Measurements from ENCODE around the gene RASGRP4. TPM values are rescaled to one million over a fixed set of nuclear protein-coding genes. Genes with fewer than 3 reads are reported as not detected.

RASGRP4 gene
- total RNA-seq, 1 experiment from 2014 or later, result not detected

GRCh38 chr19:38464421-38465082, 38.5 kb upstream of the RASGRP4 start:
- ChIA-PET CTCF (no interaction called here), RAD21 (ENCODE audit: low non-redundant PET in 1 of 2, low total read pairs in 2 of 2, uncharacterized antibody in 2 of 2, unreplicated experiment in 2 of 2) (no interaction called here), POLR2A (no interaction called here)
- no peaks in the 10 kb centered on the region for H3K9me3 ChIP-seq (ENCODE audit: control insufficient read depth in 1 of 2, insufficient read depth in 1 of 2, low read depth in 1 of 2, low read length in 2 of 2)
- TF ChIP-seq FOSL1 (IDR thresholded peaks at IDR 0.05; ENCODE audit: low read depth) (no peak), ELF1 (IDR thresholded peaks at IDR 0.05; ENCODE audit: borderline replicate concordance, low read depth) (no peak), TCF7L2 (IDR thresholded peaks at IDR 0.05; ENCODE audit: borderline replicate concordance, extremely low read depth, insufficient read depth, insufficient read length) (no peak), EZH2 (IDR thresholded peaks at IDR 0.05) (no peak), ZBTB33 (IDR thresholded peaks at IDR 0.05; ENCODE audit: extremely low read depth, insufficient replicate concordance, low read length) (no peak), MAX (IDR thresholded peaks at IDR 0.05) (no peak), YY1 (IDR thresholded peaks at IDR 0.05; ENCODE audit: extremely low read depth, insufficient replicate concordance, low read depth, low read length) (no peak), CTCF (IDR thresholded peaks at IDR 0.05 in 2 of 3, conservative IDR thresholded peaks at IDR 0.05 in 1 of 3; ENCODE audit: borderline replicate concordance in 1 of 3, insufficient read depth in 1 of 3, low read depth in 2 of 3, low read length in 2 of 3) (no peak), ZNF274 (IDR thresholded peaks at IDR 0.05; ENCODE audit: low read depth, low read length) (no peak), REST (IDR thresholded peaks at IDR 0.05; ENCODE audit: low read depth) (no peak), CEBPB (IDR thresholded peaks at IDR 0.05; ENCODE audit: low read depth) (no peak), POLR2AphosphoS5 (IDR thresholded peaks at IDR 0.05; ENCODE audit: low read depth, low read length) (no peak)
- no peaks in the 10 kb centered on the region for H3K9me2 ChIP-seq (ENCODE audit: insufficient read depth)
- no peaks in the 10 kb centered on the region for H3K4me1 ChIP-seq (ENCODE audit: control insufficient read depth in 1 of 2, insufficient read depth in 2 of 2, low read length in 2 of 2)
- intact Hi-C loops (cut with micrococcal nuclease), result no loop called here
- no peak overlapping the region for H2AFZ ChIP-seq (ENCODE audit: low read depth, low read length, poor library complexity, severe bottlenecking)
- no TSS peak for BruUV-seq (replicated peaks)
- H3K4me3 ChIP-seq (replicated peaks in 1 of 2; ENCODE audit: low read depth in 1 of 2, low read length in 2 of 2), result no peak overlapping the region
- no peak overlapping the region for H3K9ac ChIP-seq (ENCODE audit: low read length)
- ATAC-seq (no peak), DNase-seq (ENCODE audit: low read depth, low spot score) (no peak)
- H3K27ac ChIP-seq (ENCODE audit: low read depth, low read length), result no peak overlapping the region
- H3K79me2 ChIP-seq (ENCODE audit: insufficient read depth, low read length), result no peaks in the 10 kb centered on the region
- no peaks in the 10 kb centered on the region for H4K20me1 ChIP-seq (ENCODE audit: insufficient read depth)
- H3K36me3 ChIP-seq (ENCODE audit: control insufficient read depth in 1 of 2, insufficient read depth in 2 of 2, low read length in 2 of 2), result no peaks in the 10 kb centered on the region
- no peaks in the 10 kb centered on the region for H3K27me3 ChIP-seq (ENCODE audit: insufficient read depth, low read length)
- no peak overlapping the region for H3K4me2 ChIP-seq (ENCODE audit: low read length)

All from HCT116 (cell line).